HL-60 (cell line): Measurements from ENCODE around the gene ABCA7.

Experiments
- GABPA ChIP-seq: IDR thresholded peaks from 2 replicates; pipeline ENCODE4 v1.6.1; 2012; ENCODE audit warnings: low read depth
- POLR2AphosphoS5 ChIP-seq: IDR thresholded peaks from 2 replicates; pipeline ENCODE4 v1.6.1; 2012; ENCODE audit warnings: low read depth
- REST ChIP-seq: IDR thresholded peaks from 2 replicates; pipeline ENCODE4 v1.6.1; 2012; ENCODE audit warnings: low read depth; ENCODE audit not compliant: insufficient replicate concordance
- SPI1 ChIP-seq: IDR thresholded peaks from 2 replicates; pipeline ENCODE4 v1.6.1; 2012; ENCODE audit warnings: low read depth, mild to moderate bottlenecking, borderline replicate concordance
- TF ChIP-seq, protein P1 (sequence below): IDR thresholded peaks from one replicate; pipeline ENCODE4 v1.5.1; 2011; ENCODE audit warnings: low read length, control low read depth, inconsistent platforms; ENCODE audit not compliant: insufficient read depth

GRCh38 chr19:1098177-1099051 lies 58.5 kb downstream of the ABCA7 start:
- TF ChIP-seq, protein P1, sequence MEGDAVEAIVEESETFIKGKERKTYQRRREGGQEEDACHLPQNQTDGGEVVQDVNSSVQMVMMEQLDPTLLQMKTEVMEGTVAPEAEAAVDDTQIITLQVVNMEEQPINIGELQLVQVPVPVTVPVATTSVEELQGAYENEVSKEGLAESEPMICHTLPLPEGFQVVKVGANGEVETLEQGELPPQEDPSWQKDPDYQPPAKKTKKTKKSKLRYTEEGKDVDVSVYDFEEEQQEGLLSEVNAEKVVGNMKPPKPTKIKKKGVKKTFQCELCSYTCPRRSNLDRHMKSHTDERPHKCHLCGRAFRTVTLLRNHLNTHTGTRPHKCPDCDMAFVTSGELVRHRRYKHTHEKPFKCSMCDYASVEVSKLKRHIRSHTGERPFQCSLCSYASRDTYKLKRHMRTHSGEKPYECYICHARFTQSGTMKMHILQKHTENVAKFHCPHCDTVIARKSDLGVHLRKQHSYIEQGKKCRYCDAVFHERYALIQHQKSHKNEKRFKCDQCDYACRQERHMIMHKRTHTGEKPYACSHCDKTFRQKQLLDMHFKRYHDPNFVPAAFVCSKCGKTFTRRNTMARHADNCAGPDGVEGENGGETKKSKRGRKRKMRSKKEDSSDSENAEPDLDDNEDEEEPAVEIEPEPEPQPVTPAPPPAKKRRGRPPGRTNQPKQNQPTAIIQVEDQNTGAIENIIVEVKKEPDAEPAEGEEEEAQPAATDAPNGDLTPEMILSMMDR, result no peak
- TF ChIP-seq POLR2AphosphoS5 (no peak), GABPA (no peak), REST (no peak), SPI1 (no peak)
